K562 (cell line): ENCODE results near the gene IFNGR1.

ENCODE experiments used
- AFF4 ChIP-seq: sonication (generic); formaldehyde crosslinking; IDR thresholded peaks from 2 replicates; pipeline ENCODE4 v1.8.0; 2023; ENCODE audit warnings: mild to moderate bottlenecking, missing genetic modification reagents
- BRD4 ChIP-seq: fragments of 200-600 bp; sonication (generic); IDR thresholded peaks from 2 replicates; pipeline ENCODE4 v1.6.1; 2017; ENCODE audit warnings: inconsistent platforms
- BRF2 ChIP-seq: IDR thresholded peaks from 3 replicates; pipeline ENCODE4 v1.6.1; 2011; ENCODE audit warnings: borderline replicate concordance, mild to moderate bottlenecking; ENCODE audit not compliant: insufficient read length, insufficient read depth
- CHCHD3 ChIP-seq: fragments of 250-450 bp; sonication (Bioruptor Pico); IDR thresholded peaks from 2 replicates; pipeline ENCODE4 v2.1.2; 2022; ENCODE audit warnings: mild to moderate bottlenecking
- CREB1 ChIP-seq, 2 experiments: sonication (generic) in 1 of 2; formaldehyde crosslinking in 1 of 2; IDR thresholded peaks; 2 replicates each; pipeline versions ENCODE4 v1.6.1 to v1.8.0; 2012 to 2022; ENCODE audit warnings: inconsistent platforms in 1 of 2, mild to moderate bottlenecking in 1 of 2, missing genetic modification reagents in 1 of 2, moderate library complexity in 1 of 2
- CTCF ChIP-seq, 3 experiments: IDR thresholded peaks in 2 of 3; conservative IDR thresholded peaks in 1 of 3; 2 replicates each; pipeline ENCODE4 v1.5.1; 2011 to 2012; ENCODE audit warnings: low read length in 3 of 3, mild to moderate bottlenecking in 3 of 3, control low read depth in 2 of 3, improper control_type of control experiment in 1 of 3, inconsistent platforms in 1 of 3, low read depth in 1 of 3, mixed read lengths in 1 of 3, moderate library complexity in 1 of 3; ENCODE audit not compliant: insufficient read depth in 2 of 3
- FOXP4 ChIP-seq: sonication (generic); formaldehyde crosslinking; IDR thresholded peaks from 2 replicates; pipeline ENCODE4 v1.8.0; 2022; ENCODE audit warnings: mild to moderate bottlenecking, missing genetic modification reagents, borderline replicate concordance
- MECOM ChIP-seq: fragments of 250-450 bp; sonication (Bioruptor Pico); IDR thresholded peaks from 2 replicates; pipeline ENCODE4 v1.8.0; 2022; ENCODE audit warnings: inconsistent platforms
- NR2C2 ChIP-seq, 2 experiments: fragments of 200-800 bp in 1 of 2; sonication (Bioruptor generic) in 1 of 2; sonication (generic) in 1 of 2; formaldehyde crosslinking in 1 of 2; IDR thresholded peaks; 2 replicates each; pipeline versions ENCODE4 v1.6.1 to v1.8.0; 2016 to 2022; ENCODE audit warnings: mild to moderate bottlenecking in 1 of 2, missing compliant biosample characterization in 1 of 2, missing genetic modification characterization in 1 of 2, missing genetic modification reagents in 1 of 2
- POLR2AphosphoS5 ChIP-seq: IDR thresholded peaks from 2 replicates; pipeline ENCODE4 v1.6.1; 2011; ENCODE audit warnings: mild to moderate bottlenecking, low read depth, low read length, moderate library complexity; ENCODE audit not compliant: control insufficient read depth, insufficient read depth
- RBBP5 ChIP-seq: fragments of 200-600 bp; sonication (generic); IDR thresholded peaks from 2 replicates; pipeline ENCODE4 v1.6.1; 2012; ENCODE audit warnings: borderline replicate concordance, mild to moderate bottlenecking, low read length, control low read depth, inconsistent platforms; ENCODE audit not compliant: insufficient read depth, poor library complexity, severe bottlenecking
- TBP ChIP-seq: optimal IDR thresholded peaks from 2 replicates; pipeline ENCODE3; 2011; ENCODE audit warnings: low read depth, low read length, improper control_type of control experiment
- TF ChIP-seq, protein P1 (sequence below): fragments of 250-450 bp; sonication (Bioruptor Pico); IDR thresholded peaks from 2 replicates; pipeline ENCODE4 v1.8.0; 2021; ENCODE audit warnings: moderate library complexity, mild to moderate bottlenecking, inconsistent platforms

- TF ChIP-seq MECOM (CRISPR knock-in tag) (no peak), NR2C2 (CRISPR knock-in tag; IDR thresholded peaks at IDR 0.05) (no peak), NR2C2 (tag; IDR thresholded peaks at IDR 0.05) (no peak), CTCF (IDR thresholded peaks at IDR 0.05 in 2 of 3, conservative IDR thresholded peaks at IDR 0.05 in 1 of 3; ENCODE audit: insufficient read depth in 2 of 3, low read depth in 1 of 3, low read length in 3 of 3) (no peak), CHCHD3 (CRISPR knock-in tag) (no peak), RBBP5 (no peak), CREB1 (IDR thresholded peaks at IDR 0.05) (no peak), CREB1 (CRISPR knock-in tag; IDR thresholded peaks at IDR 0.05) (no peak), FOXP4 (no peak), BRF2 (no peak), TBP (no peak), POLR2AphosphoS5 (no peak), AFF4 (CRISPR knock-in tag) (no peak), BRD4 (no peak)
- TF ChIP-seq, protein P1, sequence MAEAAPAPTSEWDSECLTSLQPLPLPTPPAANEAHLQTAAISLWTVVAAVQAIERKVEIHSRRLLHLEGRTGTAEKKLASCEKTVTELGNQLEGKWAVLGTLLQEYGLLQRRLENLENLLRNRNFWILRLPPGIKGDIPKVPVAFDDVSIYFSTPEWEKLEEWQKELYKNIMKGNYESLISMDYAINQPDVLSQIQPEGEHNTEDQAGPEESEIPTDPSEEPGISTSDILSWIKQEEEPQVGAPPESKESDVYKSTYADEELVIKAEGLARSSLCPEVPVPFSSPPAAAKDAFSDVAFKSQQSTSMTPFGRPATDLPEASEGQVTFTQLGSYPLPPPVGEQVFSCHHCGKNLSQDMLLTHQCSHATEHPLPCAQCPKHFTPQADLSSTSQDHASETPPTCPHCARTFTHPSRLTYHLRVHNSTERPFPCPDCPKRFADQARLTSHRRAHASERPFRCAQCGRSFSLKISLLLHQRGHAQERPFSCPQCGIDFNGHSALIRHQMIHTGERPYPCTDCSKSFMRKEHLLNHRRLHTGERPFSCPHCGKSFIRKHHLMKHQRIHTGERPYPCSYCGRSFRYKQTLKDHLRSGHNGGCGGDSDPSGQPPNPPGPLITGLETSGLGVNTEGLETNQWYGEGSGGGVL (CRISPR knock-in tag) = no peak
These were observed 16.5 kb upstream of the IFNGR1 start for GRCh38 chr6:137235686-137236085.
